Loucy (cell line): Measurements from ENCODE around the gene C3orf70.

Experiments
- EZH2phosphoT487 ChIP-seq: fragments of 200-600 bp; IDR thresholded peaks from 2 replicates; pipeline ENCODE4 v1.6.1; 2018; ENCODE audit warnings: antibody characterized with exemption, mild to moderate bottlenecking, moderate library complexity, borderline replicate concordance
- TF ChIP-seq, protein P1 (sequence below): fragments of 200-600 bp; sonication (generic); conservative IDR thresholded peaks from 2 replicates; pipeline ENCODE4 v1.5.1; 2014; ENCODE audit warnings: mild to moderate bottlenecking, antibody characterized with exemption, low read length

DNA sequence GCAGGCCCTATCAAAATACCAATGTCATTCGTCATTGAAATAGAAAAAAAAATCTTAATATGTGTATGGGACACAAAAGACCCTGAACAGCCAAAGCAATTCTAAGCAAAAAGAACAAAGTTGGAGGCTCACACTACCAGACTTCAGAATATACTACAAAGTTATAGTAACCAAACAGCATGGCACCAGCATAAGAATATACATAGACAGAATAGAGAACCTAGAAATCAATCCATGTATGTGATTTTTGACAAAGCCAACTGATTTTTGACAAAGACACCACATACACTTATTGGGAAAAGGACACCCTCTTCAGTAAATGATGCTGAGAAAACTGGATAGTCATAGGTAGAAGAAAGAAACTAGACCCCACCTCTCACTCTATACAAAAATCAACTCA, 95.0 kb downstream of the C3orf70 start:
- TF ChIP-seq EZH2phosphoT487 = no peak
- TF ChIP-seq, protein P1, sequence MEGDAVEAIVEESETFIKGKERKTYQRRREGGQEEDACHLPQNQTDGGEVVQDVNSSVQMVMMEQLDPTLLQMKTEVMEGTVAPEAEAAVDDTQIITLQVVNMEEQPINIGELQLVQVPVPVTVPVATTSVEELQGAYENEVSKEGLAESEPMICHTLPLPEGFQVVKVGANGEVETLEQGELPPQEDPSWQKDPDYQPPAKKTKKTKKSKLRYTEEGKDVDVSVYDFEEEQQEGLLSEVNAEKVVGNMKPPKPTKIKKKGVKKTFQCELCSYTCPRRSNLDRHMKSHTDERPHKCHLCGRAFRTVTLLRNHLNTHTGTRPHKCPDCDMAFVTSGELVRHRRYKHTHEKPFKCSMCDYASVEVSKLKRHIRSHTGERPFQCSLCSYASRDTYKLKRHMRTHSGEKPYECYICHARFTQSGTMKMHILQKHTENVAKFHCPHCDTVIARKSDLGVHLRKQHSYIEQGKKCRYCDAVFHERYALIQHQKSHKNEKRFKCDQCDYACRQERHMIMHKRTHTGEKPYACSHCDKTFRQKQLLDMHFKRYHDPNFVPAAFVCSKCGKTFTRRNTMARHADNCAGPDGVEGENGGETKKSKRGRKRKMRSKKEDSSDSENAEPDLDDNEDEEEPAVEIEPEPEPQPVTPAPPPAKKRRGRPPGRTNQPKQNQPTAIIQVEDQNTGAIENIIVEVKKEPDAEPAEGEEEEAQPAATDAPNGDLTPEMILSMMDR = no peak
